ENCODE measurements around the gene ICAM2.
"Not testable (repeated sequence)": the region's sequence is repeated elsewhere in the genome, so short reads cannot be mapped to it uniquely, and the experiment has no call there.

The ICAM2 gene

GRCh38 chr17:64007838-64008282, 12.6 kb downstream of the ICAM2 start:
- no peak for DNase-seq

DNA sequence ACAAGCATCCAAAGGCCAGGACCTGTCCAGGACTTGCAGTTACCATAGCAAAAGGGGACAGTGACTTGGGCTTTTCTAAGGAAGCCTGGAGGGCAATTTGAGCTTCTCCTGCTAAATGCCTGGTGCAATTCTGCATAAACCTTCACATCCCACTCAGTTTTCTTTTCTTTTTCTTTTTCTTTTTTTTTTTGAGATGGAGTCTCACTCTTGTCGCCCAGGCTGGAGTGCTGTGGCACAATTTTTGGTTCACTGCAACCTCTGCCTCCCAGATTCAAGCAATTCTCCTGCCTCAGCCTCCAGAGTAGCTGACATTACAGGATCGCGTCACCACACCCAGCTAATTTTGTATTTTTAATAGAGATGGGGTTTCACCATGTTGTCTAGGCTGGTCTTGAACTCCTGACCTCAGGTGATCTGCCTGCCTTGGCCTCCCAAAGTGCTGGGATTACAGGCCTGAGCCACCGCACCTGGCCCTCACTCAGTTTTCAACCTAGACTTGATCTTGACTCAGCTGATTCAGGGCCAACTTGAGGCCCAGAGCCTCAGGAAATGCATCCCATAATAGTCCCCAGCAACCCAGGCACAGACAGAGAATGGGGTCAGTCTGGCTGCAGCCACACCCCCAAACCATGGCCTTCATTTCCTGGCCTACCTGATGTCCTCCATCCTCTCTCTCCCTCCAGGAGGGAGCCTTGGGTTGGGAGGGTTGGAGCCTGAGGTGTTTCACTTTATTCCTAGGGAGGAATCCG, 13.2 kb downstream of the ICAM2 start:
- not testable (repeated sequence) for DNase-seq

DNA sequence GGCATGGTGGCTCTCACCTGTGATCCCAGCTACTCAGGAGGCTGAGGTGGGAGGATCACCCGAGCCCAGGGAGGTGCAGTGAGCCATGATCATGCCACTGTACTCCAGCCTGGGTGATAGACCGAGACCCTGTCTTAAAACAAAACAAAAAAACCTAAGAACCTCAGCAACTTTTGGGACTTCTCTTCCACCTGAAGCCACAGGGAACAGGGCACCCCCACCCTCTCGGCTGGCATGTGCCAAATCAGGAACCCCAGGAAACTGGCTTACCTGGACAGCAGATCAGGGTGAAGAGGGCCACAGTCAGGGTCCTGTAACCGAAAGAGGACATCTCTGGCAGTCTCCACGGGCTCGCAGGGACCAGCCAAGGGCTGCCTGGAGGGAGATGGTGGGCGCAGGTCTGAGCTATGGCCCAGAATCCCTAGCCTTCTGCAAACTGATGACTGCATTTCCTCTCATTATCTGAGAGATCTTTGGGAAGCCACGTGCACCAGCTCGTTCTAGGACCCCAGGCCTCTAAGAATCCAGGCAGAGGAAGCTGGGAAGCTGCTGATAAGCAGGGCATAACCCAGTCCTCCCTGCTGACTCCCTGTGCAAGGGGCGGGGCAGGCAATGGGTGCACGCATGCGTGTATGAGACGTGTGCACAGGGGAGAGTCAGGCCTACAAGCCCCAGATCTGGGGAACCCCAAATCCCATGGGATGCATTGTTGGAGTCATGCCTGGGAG, 13.9 kb downstream of the ICAM2 start:
- DNase-seq, result no peak

- no peak for DNase-seq
Measured at GRCh38 chr17:64005734-64006167, 14.7 kb downstream of the ICAM2 start.

GRCh38 chr17:64004903-64005733, 15.3 kb downstream of the ICAM2 start:
- no peak for DNase-seq

GRCh38 chr17:64004218-64004770, 16.1 kb downstream of the ICAM2 start:
- no peak for DNase-seq

- DNase-seq, result no peak
Measured at GRCh38 chr17:64003526-64004121, 16.8 kb downstream of the ICAM2 start.

GRCh38 chr17:64002658-64003525, 17.5 kb downstream of the ICAM2 start:
- no peak for DNase-seq

GRCh38 chr17:64001763-64002529, 18.5 kb downstream of the ICAM2 start:
- no peak for DNase-seq

GRCh38 chr17:64001091-64001579, 19.3 kb downstream of the ICAM2 start:
- DNase-seq, result no peak

GRCh38 chr17:63999680-64000531, 20.5 kb downstream of the ICAM2 start:
- DNase-seq, result no peak

- no peak for DNase-seq
Measured at GRCh38 chr17:63998721-63999679, 21.4 kb downstream of the ICAM2 start.

GRCh38 chr17:63998050-63998720, 22.2 kb downstream of the ICAM2 start, which contains the start of gene PRR29:
Gene PRR29 (plus strand): TSS chr17:63998351. CDS start chr17:63998365, 14 bp downstream.
- DNase-seq, result peak; percentile 75

GRCh38 chr17:63997341-63998048, 22.9 kb downstream of the ICAM2 start:
- no peak for DNase-seq

DNA sequence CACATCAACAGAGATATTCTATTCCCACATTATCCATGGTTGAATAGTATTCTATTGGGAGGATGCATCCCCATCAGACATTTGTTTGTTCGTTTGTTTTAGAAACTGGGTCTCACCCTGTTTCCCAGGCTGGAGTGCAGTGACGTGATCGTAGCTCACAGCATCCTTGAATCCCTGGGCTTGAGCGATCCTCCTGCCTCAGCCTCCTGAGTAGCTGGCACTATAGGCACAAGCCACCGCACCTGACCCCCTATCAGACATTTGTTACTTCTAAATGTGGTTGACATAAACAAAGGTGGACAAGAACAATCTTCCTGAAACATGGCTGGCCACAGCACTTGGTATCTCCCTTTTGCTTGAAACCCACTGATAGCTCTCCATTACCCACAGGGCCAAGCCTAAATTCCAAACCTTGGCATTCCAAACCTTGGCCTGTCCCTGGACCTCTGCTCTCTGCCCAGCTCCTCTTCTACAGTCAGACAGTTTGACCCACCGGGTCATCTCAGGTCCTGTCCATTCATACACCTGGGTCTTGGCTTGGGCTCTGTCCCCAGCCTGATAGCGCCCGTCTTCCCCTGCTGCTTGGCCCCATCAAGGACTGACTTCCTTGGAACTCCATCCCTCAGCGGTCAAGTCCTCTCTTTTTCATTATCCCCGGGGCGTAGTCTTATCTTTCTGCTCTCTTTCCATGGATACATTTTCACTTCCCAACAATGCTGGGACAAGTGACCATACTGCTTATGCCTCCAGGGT, 23.8 kb downstream of the ICAM2 start:
- DNase-seq, result no peak

DNA sequence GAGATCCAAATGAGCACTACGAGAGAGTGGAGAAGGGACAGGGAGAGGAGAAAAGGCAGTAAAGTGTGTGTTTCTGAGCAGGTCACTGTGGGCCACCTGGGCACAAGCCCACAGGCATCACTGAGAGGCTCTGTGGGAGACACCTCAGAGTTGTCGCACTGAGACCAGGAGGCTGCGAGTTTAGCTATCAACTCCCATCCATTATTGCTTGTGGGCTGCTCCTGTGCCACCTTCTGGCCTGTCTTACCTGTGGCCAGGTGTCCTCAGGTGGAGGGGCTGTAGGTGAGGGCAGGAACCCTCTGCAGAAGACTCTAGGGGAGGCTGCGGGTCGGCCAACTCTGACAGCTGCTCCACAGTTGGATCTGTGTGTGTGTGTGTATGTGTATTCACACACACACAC, 24.8 kb downstream of the ICAM2 start:
- DNase-seq, result no peak

Measured in 8988T (cell line).